ENCODE measurements around the gene RGS5. TPM values are rescaled to one million over a fixed set of nuclear protein-coding genes. Genes with fewer than 3 reads are reported as not detected.
"Not testable (repeated sequence)": the region's sequence is repeated elsewhere in the genome, so short reads cannot be mapped to it uniquely, and the experiment has no call there.

RGS5 gene
- 5.0 TPM for polyA plus RNA-seq (2012; ENCODE audit: insufficient read depth, insufficient read length)

GRCh38 chr1:163202833-163203451, at the start of gene RGS5:
Gene RGS5 (minus strand): TSS chr1:163202916. CDS start chr1:163202835, 81 bp downstream.
- DNase-seq (ENCODE audit: low read depth, low spot score), result no peak
- no peak within 1 kb of the TSS for H3K4me3 ChIP-seq (ENCODE audit: low read length)

GRCh38 chr1:163250382-163250974, 47.8 kb upstream of the RGS5 start:
- no peak overlapping the region for H3K4me3 ChIP-seq (ENCODE audit: low read length)
- no peak for DNase-seq (ENCODE audit: low read depth, low spot score)

GRCh38 chr1:163248064-163248463, 45.3 kb upstream of the RGS5 start:
- DNase-seq (ENCODE audit: low read depth, low spot score), result no peak
- H3K4me3 ChIP-seq (ENCODE audit: low read length), result no peak overlapping the region

- not testable (repeated sequence) for H3K4me3 ChIP-seq (ENCODE audit: low read length); DNase-seq (ENCODE audit: low read depth, low spot score)
These were observed 41.9 kb upstream of the RGS5 start for GRCh38 chr1:163244648-163245047.

- H3K4me3 ChIP-seq (ENCODE audit: low read length), result no peak overlapping the region
- DNase-seq (ENCODE audit: low read depth, low spot score), result no peak
These were observed 39.0 kb upstream of the RGS5 start for GRCh38 chr1:163241746-163242145.

GRCh38 chr1:163240705-163241104, 38.0 kb upstream of the RGS5 start:
- no peak overlapping the region for H3K4me3 ChIP-seq (ENCODE audit: low read length)
- DNase-seq (ENCODE audit: low read depth, low spot score), result no peak

- not testable (repeated sequence) for DNase-seq (ENCODE audit: low read depth, low spot score); H3K4me3 ChIP-seq (ENCODE audit: low read length)
These were observed 30.9 kb upstream of the RGS5 start for GRCh38 chr1:163233643-163234042.

GRCh38 chr1:163231385-163231784, 28.7 kb upstream of the RGS5 start:
- DNase-seq (ENCODE audit: low read depth, low spot score), result no peak
- H3K4me3 ChIP-seq (ENCODE audit: low read length), result no peak overlapping the region

GRCh38 chr1:163230827-163231226, 28.1 kb upstream of the RGS5 start:
- H3K4me3 ChIP-seq (ENCODE audit: low read length), result no peak overlapping the region
- no peak for DNase-seq (ENCODE audit: low read depth, low spot score)

- not testable (repeated sequence) for H3K4me3 ChIP-seq (ENCODE audit: low read length); DNase-seq (ENCODE audit: low read depth, low spot score)
These were observed 25.6 kb upstream of the RGS5 start for GRCh38 chr1:163228271-163228670.

- DNase-seq (ENCODE audit: low read depth, low spot score), result no peak
- no peak overlapping the region for H3K4me3 ChIP-seq (ENCODE audit: low read length)
These were observed 24.4 kb upstream of the RGS5 start for GRCh38 chr1:163227126-163227525.

GRCh38 chr1:163213626-163214025, 10.9 kb upstream of the RGS5 start:
- no peak for DNase-seq (ENCODE audit: low read depth, low spot score)
- H3K4me3 ChIP-seq (ENCODE audit: low read length), result no peak overlapping the region

GRCh38 chr1:163211667-163212066, 9.0 kb upstream of the RGS5 start:
- H3K4me3 ChIP-seq (ENCODE audit: low read length), result no peak overlapping the region

GRCh38 chr1:163205513-163205912, 2.8 kb upstream of the RGS5 start:
- no peak overlapping the region for H3K4me3 ChIP-seq (ENCODE audit: low read length)
- no peak for DNase-seq (ENCODE audit: low read depth, low spot score)

More at GRCh38 chr1:163211667-163212066, 9.0 kb upstream of the RGS5 start:
- no peak for DNase-seq (ENCODE audit: low read depth, low spot score)

- no peak for DNase-seq (ENCODE audit: low read depth, low spot score)
- no peak overlapping the region for H3K4me3 ChIP-seq (ENCODE audit: low read length)
These were observed 845 bp upstream of the RGS5 start for GRCh38 chr1:163203561-163203960.

- no peak overlapping the region for H3K4me3 ChIP-seq (ENCODE audit: low read length)
- no peak for DNase-seq (ENCODE audit: low read depth, low spot score)
These were observed 810 bp downstream of the RGS5 start for GRCh38 chr1:163201906-163202305.

GRCh38 chr1:163197022-163197421, 5.7 kb downstream of the RGS5 start:
- H3K4me3 ChIP-seq (ENCODE audit: low read length), result no peak overlapping the region
- DNase-seq (ENCODE audit: low read depth, low spot score), result no peak

GRCh38 chr1:163196449-163196787, 6.3 kb downstream of the RGS5 start:
- DNase-seq (ENCODE audit: low read depth, low spot score), result no peak
- H3K4me3 ChIP-seq (ENCODE audit: low read length), result no peak overlapping the region

- H3K4me3 ChIP-seq (ENCODE audit: low read length), result no peak overlapping the region
- DNase-seq (ENCODE audit: low read depth, low spot score), result no peak
These were observed 6.8 kb downstream of the RGS5 start for GRCh38 chr1:163195728-163196448.

- H3K4me3 ChIP-seq (ENCODE audit: low read length), result no peak overlapping the region
- no peak for DNase-seq (ENCODE audit: low read depth, low spot score)
These were observed 11.4 kb downstream of the RGS5 start for GRCh38 chr1:163191301-163191700.

All from Jurkat, Clone E6-1 (cell line).